Endothelial cell (in vitro differentiated cells): ENCODE results near the gene OPALIN. TPM values are rescaled to one million over a fixed set of nuclear protein-coding genes. Genes with fewer than 3 reads are reported as not detected.

Source experiments
- DNase-seq: peaks from one replicate; pipeline ENCODE4 v3.0.0; 2021; ENCODE audit warnings: low spot score
- H3K27ac Mint-ChIP-seq: one replicate; pipeline ENCODE4 v1.8.0; 2021; ENCODE audit warnings: mixed read lengths, inconsistent platforms; ENCODE audit not compliant: unreplicated experiment
- H3K27me3 Mint-ChIP-seq: one replicate; pipeline ENCODE4 v1.8.0; 2021; ENCODE audit warnings: mild to moderate bottlenecking, moderate library complexity, mixed read lengths, inconsistent platforms; ENCODE audit not compliant: unreplicated experiment
- H3K36me3 Mint-ChIP-seq: one replicate; pipeline ENCODE4 v1.8.0; 2021; ENCODE audit warnings: mild to moderate bottlenecking, low read depth, mixed read lengths, inconsistent platforms; ENCODE audit not compliant: unreplicated experiment
- H3K4me1 Mint-ChIP-seq: one replicate; pipeline ENCODE4 v1.8.0; 2021; ENCODE audit warnings: mild to moderate bottlenecking, mixed read lengths, inconsistent platforms; ENCODE audit not compliant: unreplicated experiment
- H3K4me3 Mint-ChIP-seq: one replicate; pipeline ENCODE4 v1.8.0; 2021; ENCODE audit warnings: mild to moderate bottlenecking, mixed read lengths, inconsistent platforms; ENCODE audit not compliant: unreplicated experiment
- H3K9me3 Mint-ChIP-seq: one replicate; pipeline ENCODE4 v1.8.0; 2021; ENCODE audit warnings: mixed read lengths, inconsistent platforms; ENCODE audit not compliant: unreplicated experiment
- total RNA-seq: library from RNA; stranded (reverse); fragmentation: NEBNext Ultra II Directional; extraction: Animal tissue kit (Norgen Biotek cat#: 25700); gene quantifications from one replicate; pipeline ENCODE4 v1.2.1, GENCODE V29; 2021; ENCODE audit not compliant: unreplicated experiment
- TF ChIP-seq, protein P1 (sequence below): fragments of 200-600 bp; sonication (generic); IDR thresholded peaks from one replicate; pipeline ENCODE4 v1.5.0; 2021; ENCODE audit warnings: antibody characterized with exemption; ENCODE audit not compliant: unreplicated experiment

OPALIN gene
- total RNA-seq, 1 donor from 2014 or later, result not detected

DNA sequence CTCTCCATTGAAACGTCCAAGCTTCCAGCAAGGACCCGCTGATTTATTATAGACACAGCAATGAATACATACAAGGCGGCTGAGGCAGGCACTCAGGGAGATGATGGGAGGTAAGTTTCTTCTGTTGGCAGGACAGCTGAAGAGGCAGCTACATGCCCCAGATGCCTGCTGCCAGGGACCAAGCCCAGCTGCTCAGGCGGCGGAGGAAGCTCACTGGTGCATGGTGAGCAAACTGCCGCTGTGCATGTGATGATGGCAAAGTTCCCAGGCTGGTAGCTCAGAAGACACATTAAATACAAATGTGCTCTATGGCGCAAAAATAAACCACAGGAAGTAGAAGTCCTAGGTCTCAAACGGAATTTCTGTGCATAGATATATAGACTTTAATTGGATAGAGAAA is 52.3 kb downstream of the OPALIN start:
- TF ChIP-seq, protein P1, sequence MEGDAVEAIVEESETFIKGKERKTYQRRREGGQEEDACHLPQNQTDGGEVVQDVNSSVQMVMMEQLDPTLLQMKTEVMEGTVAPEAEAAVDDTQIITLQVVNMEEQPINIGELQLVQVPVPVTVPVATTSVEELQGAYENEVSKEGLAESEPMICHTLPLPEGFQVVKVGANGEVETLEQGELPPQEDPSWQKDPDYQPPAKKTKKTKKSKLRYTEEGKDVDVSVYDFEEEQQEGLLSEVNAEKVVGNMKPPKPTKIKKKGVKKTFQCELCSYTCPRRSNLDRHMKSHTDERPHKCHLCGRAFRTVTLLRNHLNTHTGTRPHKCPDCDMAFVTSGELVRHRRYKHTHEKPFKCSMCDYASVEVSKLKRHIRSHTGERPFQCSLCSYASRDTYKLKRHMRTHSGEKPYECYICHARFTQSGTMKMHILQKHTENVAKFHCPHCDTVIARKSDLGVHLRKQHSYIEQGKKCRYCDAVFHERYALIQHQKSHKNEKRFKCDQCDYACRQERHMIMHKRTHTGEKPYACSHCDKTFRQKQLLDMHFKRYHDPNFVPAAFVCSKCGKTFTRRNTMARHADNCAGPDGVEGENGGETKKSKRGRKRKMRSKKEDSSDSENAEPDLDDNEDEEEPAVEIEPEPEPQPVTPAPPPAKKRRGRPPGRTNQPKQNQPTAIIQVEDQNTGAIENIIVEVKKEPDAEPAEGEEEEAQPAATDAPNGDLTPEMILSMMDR, result no peak
- Mint-ChIP-seq H3K9me3 (peaks cover 3% of the 10 kb centered on the region), H3K36me3 (no peaks in the 10 kb centered on the region), H3K27ac (no peak overlapping the region), H3K27me3 (peaks cover 2% of the 10 kb centered on the region), H3K4me3 (no peak overlapping the region), H3K4me1 (peaks cover 29% of the 10 kb centered on the region)
- DNase-seq, result no peak

DNA sequence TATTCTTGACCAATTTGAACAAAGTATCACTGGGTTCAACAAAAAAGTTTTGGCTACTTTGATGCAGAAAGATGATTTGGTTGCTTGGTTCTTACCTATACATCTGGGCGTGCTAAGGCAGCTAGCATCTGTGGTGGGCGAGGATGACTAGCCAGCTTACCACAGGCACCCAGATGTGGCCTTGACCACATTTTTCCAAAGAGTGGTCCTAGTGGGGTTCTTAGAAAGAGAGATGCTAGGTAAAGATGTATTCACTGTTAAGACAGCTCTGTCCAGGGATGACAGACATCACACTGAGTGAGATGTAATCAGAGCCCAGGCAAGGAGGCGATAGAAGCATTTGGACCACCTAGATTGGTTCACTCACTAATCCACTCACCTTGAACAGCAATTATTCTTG is 53.8 kb downstream of the OPALIN start:
- peaks cover 2% of the 10 kb centered on the region for H3K27me3 Mint-ChIP-seq
- no peak overlapping the region for H3K27ac Mint-ChIP-seq
- TF ChIP-seq, protein P1, result no peak
- peaks cover 3% of the 10 kb centered on the region for H3K9me3 Mint-ChIP-seq
- no peak overlapping the region for H3K4me3 Mint-ChIP-seq
- H3K4me1 Mint-ChIP-seq, result peaks cover 26% of the 10 kb centered on the region
- no peak for DNase-seq
- no peaks in the 10 kb centered on the region for H3K36me3 Mint-ChIP-seq

- Mint-ChIP-seq H3K27me3 (peaks cover 2% of the 10 kb centered on the region), H3K36me3 (no peaks in the 10 kb centered on the region), H3K27ac (no peak within 1 kb of the TSS), H3K4me1 (peaks cover 20% of the 10 kb centered on the region), H3K4me3 (no peak within 1 kb of the TSS), H3K9me3 (peaks cover 3% of the 10 kb centered on the region)
- no peak for DNase-seq
- TF ChIP-seq, protein P1, result no peak
Measured at GRCh38 chr10:96304230-96304629, 54.6 kb downstream of the OPALIN start, which contains the start of gene DNTT. Gene DNTT, plus strand, starts transcription at chr10:96304434. Its CDS starts 64 bp downstream, at chr10:96304498.

GRCh38 chr10:96301616-96302015 is 57.2 kb downstream of the OPALIN start:
- Mint-ChIP-seq H3K4me1 (peaks cover 11% of the 10 kb centered on the region), H3K36me3 (no peaks in the 10 kb centered on the region), H3K27me3 (peaks cover 5% of the 10 kb centered on the region), H3K27ac (no peak overlapping the region), H3K9me3 (no peaks in the 10 kb centered on the region), H3K4me3 (no peak overlapping the region)
- DNase-seq, result no peak
- TF ChIP-seq, protein P1, result no peak

- Mint-ChIP-seq H3K9me3 (no peaks in the 10 kb centered on the region), H3K27me3 (peaks cover 5% of the 10 kb centered on the region), H3K27ac (no peak overlapping the region), H3K4me1 (peaks cover 11% of the 10 kb centered on the region), H3K36me3 (no peaks in the 10 kb centered on the region), H3K4me3 (no peak overlapping the region)
- TF ChIP-seq, protein P1, result no peak
- DNase-seq, result no peak
Measured at GRCh38 chr10:96299383-96299782, 59.4 kb downstream of the OPALIN start.
